HepG2 (cell line): ENCODE measurements around the gene B4GALT3. TPM values are rescaled to one million over a fixed set of nuclear protein-coding genes. Genes with fewer than 3 reads are reported as not detected.
A peak's percentile ranks its signal among the peaks of the same experiment; 100 is the strongest.

Source experiments
- ATAC-seq: fragments of 200-7000 bp; cut with Tn5 transposase; 3 replicates; pipeline ENCODE4 v1.9.1; 2020; ENCODE audit warnings: mild to moderate bottlenecking, moderate library complexity
- BruUV-seq: library from RNA; stranded (reverse); fragments of 400-500 nt; replicated peaks from 2 replicates; lab custom pipeline; 2021; lab: Mats Ljungman, UMichigan
- CTCF ChIA-PET: fragments of 300-600 bp; formaldehyde crosslinking; extraction: SDS; loops from one replicate; lab custom pipeline; 2021; ENCODE audit warnings: low total read pairs, inconsistent platforms, low intra/inter-chr PET ratio; lab: Yijun Ruan, JAX
- POLR2A ChIA-PET: fragments of 350-600 bp; sonication (Branson Sonifier 250); formaldehyde crosslinking; loops from one replicate; lab custom pipeline; 2020; ENCODE audit warnings: antibody characterized with exemption, inconsistent platforms; lab: Yijun Ruan, JAX
- DNase-seq: peaks from one replicate; pipeline ENCODE4 v3.0.0-alpha.2; 2015; ENCODE audit warnings: low spot score
- FAIRE-seq: peaks from 3 replicates; lab custom pipeline; 2011; peaks lifted over from hg19 to GRCh38; lab: Jason Lieb, UNC
- H2AFZ ChIP-seq: one replicate; pipeline ENCODE4 v1.6.1; 2011; ENCODE audit warnings: low read length, inconsistent platforms
- H3K27ac ChIP-seq: fragments of 300-600 bp; 3 replicates; pipeline ENCODE4 v1.8.0; 2011; ENCODE audit warnings: mixed run types, mild to moderate bottlenecking, mixed read lengths, low read length, inconsistent platforms; ENCODE audit not compliant: insufficient read depth; ENCODE audit errors: extremely low read length
- H3K27me3 ChIP-seq, 2 experiments: fragments of 200-600 bp in 1 of 2; 2 replicates in 1 of 2; 3 replicates in 1 of 2; pipeline versions ENCODE4 v1.6.0 to v1.8.0; 2011; ENCODE audit warnings: low read length in 2 of 2, mild to moderate bottlenecking in 2 of 2, moderate library complexity in 2 of 2, inconsistent platforms in 1 of 2; ENCODE audit not compliant: insufficient read depth in 2 of 2, control insufficient read depth in 1 of 2
- H3K36me3 ChIP-seq, 2 experiments: fragments of 200-600 bp in 1 of 2; replicated peaks in 1 of 2; 2 replicates in 1 of 2; 3 replicates in 1 of 2; pipeline versions ENCODE4 v1.5.1 to v1.8.0; 2011; ENCODE audit warnings: low read length in 2 of 2, inconsistent platforms in 1 of 2; ENCODE audit not compliant: insufficient read depth in 2 of 2, control insufficient read depth in 1 of 2
- H3K4me1 ChIP-seq: 2 replicates; pipeline ENCODE4 v1.5.1; 2012; ENCODE audit warnings: low read length, inconsistent platforms; ENCODE audit not compliant: insufficient read depth
- H3K4me2 ChIP-seq: 2 replicates; pipeline ENCODE4 v1.6.0; 2011; ENCODE audit warnings: low read depth, low read length, inconsistent platforms
- H3K4me3 ChIP-seq, 3 experiments: fragments of 200-600 bp in 1 of 3; sonication (generic), shearing (Covaris generic) in 1 of 3; replicated peaks in 1 of 3; 2 replicates each; pipeline ENCODE4 v1.5.1; 2011 to 2016; ENCODE audit warnings: low read length in 3 of 3, inconsistent platforms in 2 of 3, low read depth in 2 of 3, mild to moderate bottlenecking in 2 of 3, control low read depth in 1 of 3, mixed read lengths in 1 of 3; ENCODE audit not compliant: insufficient read depth in 1 of 3
- H3K79me2 ChIP-seq: one replicate; pipeline ENCODE4 v1.6.1; 2011; ENCODE audit warnings: low read length, inconsistent platforms; ENCODE audit not compliant: insufficient read depth
- H3K9ac ChIP-seq: 2 replicates; pipeline ENCODE4 v1.6.0; 2011; ENCODE audit warnings: mild to moderate bottlenecking, low read depth, low read length, inconsistent platforms; ENCODE audit not compliant: insufficient read depth
- H3K9me3 ChIP-seq: 2 replicates; pipeline ENCODE4 v1.5.1; 2012; ENCODE audit warnings: mild to moderate bottlenecking, low read length
- H4K20me1 ChIP-seq: 2 replicates; pipeline ENCODE4 v1.6.0; 2011; ENCODE audit warnings: inconsistent platforms, mild to moderate bottlenecking, low read length, moderate library complexity; ENCODE audit not compliant: insufficient read depth
- GPN1 ChIP-seq: sonication (generic); formaldehyde crosslinking; IDR thresholded peaks from 2 replicates; pipeline ENCODE4 v1.5.1; 2020; ENCODE audit warnings: missing genetic modification reagents, borderline replicate concordance
- KLF6 ChIP-seq: IDR thresholded peaks from 2 replicates; pipeline ENCODE4 v1.8.0; 2016; ENCODE audit warnings: missing biosample characterization, missing genetic modification reagents
- MXD4 ChIP-seq: IDR thresholded peaks from 2 replicates; pipeline ENCODE4 v1.6.1; 2016; ENCODE audit warnings: mild to moderate bottlenecking, missing biosample characterization, missing genetic modification reagents
- TBL1XR1 ChIP-seq: fragments of 150-350 bp; IDR thresholded peaks from 2 replicates; pipeline ENCODE4 v1.6.1; 2014; ENCODE audit warnings: borderline replicate concordance, low read length; ENCODE audit not compliant: partially characterized antibody
- ZC3H13 ChIP-seq: sonication (generic); formaldehyde crosslinking; IDR thresholded peaks from 2 replicates; pipeline ENCODE4 v1.8.1; 2023; ENCODE audit warnings: mild to moderate bottlenecking, missing genetic modification reagents, moderate library complexity
- ZNF24 ChIP-seq: fragments of 450-650 bp; IDR thresholded peaks from 2 replicates; pipeline ENCODE4 v1.6.1; 2017; ENCODE audit warnings: antibody characterized with exemption, mild to moderate bottlenecking
- ZNF256 ChIP-seq: sonication (generic); formaldehyde crosslinking; conservative IDR thresholded peaks from 2 replicates; pipeline ENCODE4 v1.4.0; 2020; ENCODE audit warnings: missing genetic modification reagents
- ZNF274 ChIP-seq: sonication (generic); formaldehyde crosslinking; IDR thresholded peaks from 2 replicates; pipeline ENCODE4 v1.5.1; 2020; ENCODE audit warnings: mild to moderate bottlenecking, missing genetic modification reagents
- ZNF383 ChIP-seq: sonication (generic); formaldehyde crosslinking; IDR thresholded peaks from 2 replicates; pipeline ENCODE4 v1.4.0; 2020; ENCODE audit warnings: missing genetic modification reagents, mild to moderate bottlenecking, borderline replicate concordance
- ZNF530 ChIP-seq: sonication (generic); formaldehyde crosslinking; IDR thresholded peaks from 2 replicates; pipeline ENCODE4 v1.5.0; 2020; ENCODE audit warnings: low read depth, mild to moderate bottlenecking, missing genetic modification reagents
- ZNF570 ChIP-seq: sonication (generic); formaldehyde crosslinking; IDR thresholded peaks from 2 replicates; pipeline ENCODE4 v1.4.0; 2020; ENCODE audit warnings: mild to moderate bottlenecking, missing genetic modification reagents, borderline replicate concordance
- ZNF589 ChIP-seq: sonication (generic); formaldehyde crosslinking; conservative IDR thresholded peaks from 2 replicates; pipeline ENCODE4 v1.8.0; 2022; ENCODE audit warnings: mild to moderate bottlenecking, moderate library complexity, missing genetic modification reagents
- ZNF615 ChIP-seq: sonication (generic); formaldehyde crosslinking; IDR thresholded peaks from 2 replicates; pipeline ENCODE4 v1.5.0; 2020; ENCODE audit warnings: mild to moderate bottlenecking, missing genetic modification reagents, borderline replicate concordance
- ZNF7 ChIP-seq: IDR thresholded peaks from 2 replicates; pipeline ENCODE4 v1.6.1; 2016; ENCODE audit warnings: missing biosample characterization, missing genetic modification reagents
- ZNF75D ChIP-seq: sonication (generic); formaldehyde crosslinking; IDR thresholded peaks from 2 replicates; pipeline ENCODE4 v1.8.1; 2023; ENCODE audit warnings: missing genetic modification reagents, mild to moderate bottlenecking, borderline replicate concordance
- ZSCAN9 ChIP-seq: IDR thresholded peaks from 2 replicates; pipeline ENCODE4 v1.6.1; 2016; ENCODE audit warnings: borderline replicate concordance
- WGBS: methylation state at CpG from one replicate; pipeline ENCODE4 v1.1.6; 2017; ENCODE audit warnings: low lambda C conversion rate; 5-methylcytosine and 5-hydroxymethylcytosine counted together
- in situ Hi-C: cut with HindIII; loops from 2 replicates; pipeline ENCODE4 v1.10.0; 2017; ENCODE audit warnings: low pct_unique_long_range_greater_than_20kb; ENCODE audit not compliant: extremely low pct_ligation_motif_present
- intact Hi-C: fragments of 100-400 bp; cut with micrococcal nuclease; formaldehyde crosslinking; loops from one replicate; pipeline ENCODE4 v1.10.0; 2022; ENCODE audit not compliant: unreplicated experiment
- polyA plus RNA-seq, 8 experiments: library from polyadenylated mRNA; depleted of rRNA in 3 of 8; stranded (reverse) in 7 of 8; unstranded in 1 of 8; fragments of >200 nt; fragmentation: Illumina TruSeq in 4 of 8; extraction: Trizol in 4 of 8; gene quantifications; 2 replicates each; pipeline versions ENCODE4 v1.2.1 to v1.2.3, GENCODE V29; 2011 to 2016; ENCODE audit warnings: low read depth in 4 of 8, missing spikeins in 1 of 8, mixed read lengths in 1 of 8; ENCODE audit not compliant: insufficient read depth in 1 of 8
- total RNA-seq, 5 experiments: library from RNA; depleted of rRNA; stranded (reverse); fragments of >200 nt; fragmentation: Illumina TruSeq; extraction: Trizol; gene quantifications; 2 replicates each; pipeline ENCODE4 v1.2.3, GENCODE V29; 2016; ENCODE audit warnings: low read depth in 1 of 5

B4GALT3 gene
- total and polyA plus RNA-seq, 2 of the 13 experiments (the other 11 are each of a cell fraction or from before 2014, with no cell fraction given), result 35.6 to 40.4 TPM

DNA sequence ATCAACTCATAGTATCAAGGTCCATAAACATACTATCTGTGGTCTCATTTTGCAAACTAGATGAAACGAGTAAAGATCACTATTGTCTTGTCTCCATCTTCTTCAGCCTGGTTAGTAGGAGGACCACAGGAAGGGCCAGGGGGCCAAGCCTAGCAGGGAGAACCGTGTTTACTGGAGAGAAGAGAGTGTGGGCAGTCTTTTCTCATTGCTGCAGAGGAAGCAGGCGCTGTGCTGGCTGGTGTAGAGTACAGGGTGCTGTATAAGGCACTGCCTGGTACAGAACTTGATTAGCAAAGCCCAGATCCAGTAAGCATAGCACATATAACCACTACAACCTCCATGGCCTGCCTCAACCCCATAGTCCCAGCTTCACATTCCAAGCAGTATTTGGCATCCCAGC is 10.0 kb upstream of the B4GALT3 start:
- Histone ChIP-seq H3K4me2 (no peak overlapping the region), H2AFZ (no peak overlapping the region), H3K9me3 (no peaks in the 10 kb centered on the region), H3K27me3 (no peaks in the 10 kb centered on the region), H4K20me1 (no peaks in the 10 kb centered on the region), H3K4me3 (no peak overlapping the region), H3K27ac (no peak overlapping the region), H3K36me3 (no peaks in the 10 kb centered on the region; a peak in 1 of 5 replicates), H3K9ac (no peak overlapping the region), H3K79me2 (no peaks in the 10 kb centered on the region), H3K4me1 (peaks cover 9% of the 10 kb centered on the region)
- POLR2A ChIA-PET, result no interaction called here
- DNase-seq (no peak), FAIRE-seq (no peak), ATAC-seq (peak; percentile 35; the same call in 1 of the 3 replicates)
- intact Hi-C loops (no loop called here), in situ Hi-C loops (no loop called here)
- 35% methylated on average over 3 of the region's 3 CpGs for WGBS
- TF ChIP-seq ZC3H13 (CRISPR knock-in tag) (no peak), ZNF7 (CRISPR knock-in tag) (no peak), TBL1XR1 (no peak), GPN1 (CRISPR knock-in tag) (no peak), ZNF256 (CRISPR knock-in tag) (no peak), ZNF615 (CRISPR knock-in tag) (no peak), ZNF75D (no peak), KLF6 (CRISPR knock-in tag) (no peak), MXD4 (CRISPR knock-in tag) (no peak), ZNF589 (no peak), ZNF530 (CRISPR knock-in tag) (no peak), ZNF24 (no peak), ZNF570 (CRISPR knock-in tag) (no peak), ZNF383 (no peak), ZNF274 (CRISPR knock-in tag) (no peak), ZSCAN9 (no peak)
- CTCF ChIA-PET, result no interaction called here
- BruUV-seq, result no TSS peak
